Gastrocnemius medialis (tissue), 4 donors: ENCODE data around the gene MARK3. TPM values are rescaled to one million over a fixed set of nuclear protein-coding genes. Genes with fewer than 3 reads are reported as not detected.

ENCODE experiments used
- ATAC-seq, 2 donors: fragments of 150-250 bp; one replicate each; pipeline ENCODE4 v1.9.1; 2016
- DNase-seq, 2 donors: peaks; one replicate each; pipeline ENCODE4 v3.0.0-alpha.2; 2019
- H3K27ac ChIP-seq, 4 donors: fragments of 200-600 bp; sonication (generic); 1 replicate in 1 of 4; 2 replicates in 3 of 4; pipeline ENCODE4 v1.5.1; 2016 to 2018; ENCODE audit warnings: mild to moderate bottlenecking in 2 of 4, moderate library complexity in 1 of 4
- H3K27me3 ChIP-seq, 3 donors: fragments of 200-600 bp; sonication (generic) in 2 of 3; 1 replicate in 1 of 3; 2 replicates in 2 of 3; pipeline versions ENCODE4 v1.5.1 to v1.6.0; 2016 to 2019; ENCODE audit warnings: mild to moderate bottlenecking in 1 of 3, moderate library complexity in 1 of 3
- H3K36me3 ChIP-seq, 2 donors: fragments of 200-600 bp; sonication (generic) in 1 of 2; one replicate each; pipeline ENCODE4 v1.5.1; 2017 to 2018
- H3K4me1 ChIP-seq, 2 donors: fragments of 200-600 bp; sonication (generic) in 1 of 2; one replicate each; pipeline ENCODE4 v1.5.1; 2016 to 2017; ENCODE audit warnings: mild to moderate bottlenecking in 2 of 2
- H3K4me3 ChIP-seq, 4 donors: fragments of 200-600 bp; sonication (generic) in 3 of 4; 1 replicate in 1 of 4; 2 replicates in 3 of 4; pipeline ENCODE4 v1.5.1; 2016 to 2019; ENCODE audit warnings: mild to moderate bottlenecking in 2 of 4
- H3K9me3 ChIP-seq, 3 donors: fragments of 200-600 bp; sonication (generic) in 2 of 3; 1 replicate in 1 of 3; 2 replicates in 2 of 3; pipeline ENCODE4 v1.5.1; 2016 to 2019
- CTCF ChIP-seq, 5 experiments: fragments of 450-650 bp in 3 of 5; fragments of 200-600 bp in 2 of 5; sonication (generic) in 2 of 5; IDR thresholded peaks in 4 of 5; conservative IDR thresholded peaks in 1 of 5; 1 replicate in 4 of 5; 2 replicates in 1 of 5; pipeline ENCODE4 v1.5.1; 2016 to 2019; ENCODE audit warnings: antibody characterized with exemption in 5 of 5, mild to moderate bottlenecking in 3 of 5, moderate library complexity in 3 of 5
- POLR2A ChIP-seq, 2 donors: fragments of 450-650 bp; IDR thresholded peaks; one replicate each; pipeline ENCODE4 v1.6.1; 2017; ENCODE audit warnings: antibody characterized with exemption in 2 of 2, mild to moderate bottlenecking in 2 of 2, moderate library complexity in 2 of 2
- in situ Hi-C, 4 donors: fragments of 200-750 bp; cut with MboI; loops; one replicate each; pipeline versions ENCODE4 v1.15.0 to v1.8.0; 2017; ENCODE audit warnings: low sequenced_read_pairs in 4 of 4
- intact Hi-C: fragments of 100-400 bp; cut with DNase I; formaldehyde crosslinking; loops from one replicate; pipeline ENCODE4 v1.15.1; 2023; ENCODE audit warnings: low total_unique reads
- total RNA-seq, 4 donors: library from RNA; depleted of rRNA; stranded (reverse); fragments of >200 nt; gene quantifications; one replicate each; pipeline versions ENCODE4 v1.1.0 to v1.2.3, GENCODE V29; 2016

MARK3 gene
- total RNA-seq, 4 donors from 2014 or later = 60.2 to 73.1 (median 71.6) TPM

DNA sequence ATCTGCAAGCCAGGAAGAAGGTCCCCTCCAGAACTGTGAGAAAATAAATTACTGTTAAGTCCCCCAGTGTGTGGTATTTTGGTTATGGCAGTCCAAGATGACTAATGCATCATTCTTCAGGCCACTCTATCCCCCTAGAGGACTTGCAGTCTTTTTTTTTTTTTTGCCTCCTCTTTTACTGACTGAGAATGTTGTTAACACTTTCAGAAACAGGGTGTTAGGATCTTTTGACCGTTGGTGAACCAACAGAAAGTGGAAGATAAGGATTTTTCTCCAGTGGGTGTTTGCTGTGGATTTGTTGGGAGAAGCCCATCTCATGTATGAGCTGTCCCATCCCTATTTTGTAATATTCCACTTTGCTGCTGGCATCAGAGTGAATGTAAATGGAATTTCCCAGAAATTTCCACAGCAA lies 37.8 kb downstream of the MARK3 start:
- H3K4me1 ChIP-seq = peaks cover 13 to 20% of the 10 kb centered on the region in 2 donors
- in situ Hi-C loops = no loop called here
- intact Hi-C loops = no loop called here
- no peaks in the 10 kb centered on the region for H3K27me3 ChIP-seq
- H3K4me3 ChIP-seq = no peak overlapping the region
- H3K27ac ChIP-seq = peak overlapping the region in 2 of 4 donors; percentile 2 to 35
- no peak for TF ChIP-seq POLR2A (IDR thresholded peaks at IDR 0.05)
- TF ChIP-seq CTCF (IDR thresholded peaks at IDR 0.05 in 4 of 5, conservative IDR thresholded peaks at IDR 0.05 in 1 of 5) = no peak
- no peaks in the 10 kb centered on the region for H3K36me3 ChIP-seq
- DNase-seq = no peak
- H3K9me3 ChIP-seq = no peaks in the 10 kb centered on the region
- ATAC-seq = no peak

DNA sequence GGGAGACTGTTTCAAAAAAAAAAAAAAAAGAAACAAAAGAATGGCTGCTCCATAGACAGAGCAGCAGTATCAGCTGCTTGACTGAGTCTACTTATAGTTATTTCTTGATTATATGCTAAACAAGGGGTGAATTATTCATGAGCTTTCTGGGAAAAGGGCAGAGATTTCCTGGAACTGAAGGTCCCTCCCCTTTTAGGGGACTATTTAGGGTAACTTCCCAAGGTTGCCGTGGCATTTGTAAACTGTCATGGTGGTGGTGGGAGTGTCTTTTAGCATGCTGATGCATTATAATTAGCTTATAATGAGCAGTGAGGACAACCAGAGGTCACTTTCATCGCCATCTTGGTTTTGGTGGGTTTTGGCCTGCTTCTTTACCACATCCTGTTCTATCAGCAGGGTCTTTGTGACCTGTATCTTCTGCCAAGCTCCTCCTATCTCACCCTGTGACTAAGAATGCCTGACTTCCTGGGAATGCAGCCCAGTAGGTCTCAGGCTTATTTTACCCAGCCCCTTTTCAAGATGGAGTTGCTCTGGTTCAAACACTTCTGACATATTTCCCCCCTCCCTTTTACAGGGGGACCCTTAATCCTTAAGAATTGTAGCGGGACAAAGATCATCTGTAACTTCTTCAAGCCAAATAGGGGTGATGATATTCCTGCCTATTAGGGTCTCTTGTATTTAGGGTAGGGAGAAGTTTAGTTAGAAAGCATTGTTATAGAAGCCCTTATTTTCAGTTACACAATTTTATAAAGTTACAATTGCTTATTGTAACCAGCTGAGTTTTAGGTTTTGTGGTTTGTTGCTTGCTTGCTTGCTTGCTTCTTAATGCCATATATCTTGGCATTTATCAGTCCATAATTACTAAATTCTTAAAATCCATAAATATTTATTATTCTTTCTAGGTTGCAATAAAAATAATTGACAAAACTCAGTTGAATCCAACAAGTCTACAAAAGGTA lies 42.5 kb downstream of the MARK3 start:
- DNase-seq = no peak
- H3K9me3 ChIP-seq = no peaks in the 10 kb centered on the region
- intact Hi-C loops = no loop called here
- H3K36me3 ChIP-seq = no peaks in the 10 kb centered on the region
- in situ Hi-C loops = no loop called here
- H3K4me3 ChIP-seq = no peak overlapping the region
- TF ChIP-seq CTCF (IDR thresholded peaks at IDR 0.05 in 4 of 5, conservative IDR thresholded peaks at IDR 0.05 in 1 of 5) = no peak
- no peak for TF ChIP-seq POLR2A (IDR thresholded peaks at IDR 0.05)
- no peaks in the 10 kb centered on the region for H3K27me3 ChIP-seq
- H3K4me1 ChIP-seq = peaks cover 21 to 34% of the 10 kb centered on the region in 2 donors
- H3K27ac ChIP-seq = peak overlapping the region in 2 of 4 donors; percentile 7
- ATAC-seq = no peak

- H3K9me3 ChIP-seq = no peaks in the 10 kb centered on the region
- no peaks in the 10 kb centered on the region for H3K36me3 ChIP-seq
- peak overlapping the region in 2 of 4 donors; percentile 9 to 13 for H3K27ac ChIP-seq
- intact Hi-C loops = no loop called here
- TF ChIP-seq POLR2A (IDR thresholded peaks at IDR 0.05) = no peak
- no peak for TF ChIP-seq CTCF (IDR thresholded peaks at IDR 0.05 in 4 of 5, conservative IDR thresholded peaks at IDR 0.05 in 1 of 5)
- peaks cover 25 to 37% of the 10 kb centered on the region in 2 donors for H3K4me1 ChIP-seq
- no peak overlapping the region for H3K4me3 ChIP-seq
- H3K27me3 ChIP-seq = no peaks in the 10 kb centered on the region
- in situ Hi-C loops = no loop called here
- DNase-seq (no peak), ATAC-seq (no peak)
These were observed 43.7 kb downstream of the MARK3 start for GRCh38 chr14:103428723-103429556.

DNA sequence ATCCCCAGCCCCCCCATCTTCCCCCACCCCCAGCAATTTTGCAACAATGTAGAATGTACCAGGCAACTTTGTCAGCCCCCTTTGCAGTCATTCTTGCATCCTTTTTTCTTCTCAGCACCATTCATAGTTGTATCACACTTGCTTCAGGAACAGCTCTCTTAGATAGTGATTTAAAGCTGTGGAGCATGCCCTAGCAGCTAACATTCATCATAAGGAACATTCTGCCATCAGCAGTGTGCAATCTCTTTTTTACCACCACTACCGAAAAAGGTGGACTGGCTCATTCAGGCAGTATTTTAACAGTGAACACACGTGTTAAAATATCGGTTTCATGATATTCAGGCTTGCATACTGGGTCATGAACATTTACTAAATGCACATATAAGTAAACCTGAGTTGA lies 45.1 kb downstream of the MARK3 start:
- intact Hi-C loops = no loop called here
- no peaks in the 10 kb centered on the region for H3K9me3 ChIP-seq
- no peak overlapping the region for H3K27ac ChIP-seq
- in situ Hi-C loops = no loop called here
- peaks cover 39 to 48% of the 10 kb centered on the region in 2 donors for H3K4me1 ChIP-seq
- DNase-seq = no peak
- no peak for ATAC-seq
- no peaks in the 10 kb centered on the region for H3K27me3 ChIP-seq
- no peaks in the 10 kb centered on the region for H3K36me3 ChIP-seq
- TF ChIP-seq POLR2A (IDR thresholded peaks at IDR 0.05) = no peak
- TF ChIP-seq CTCF (IDR thresholded peaks at IDR 0.05 in 4 of 5, conservative IDR thresholded peaks at IDR 0.05 in 1 of 5) = no peak
- no peak overlapping the region for H3K4me3 ChIP-seq
